AG20443 (cell line): ENCODE data around the gene MICOS13.
"Not testable (repeated sequence)": the region's sequence is repeated elsewhere in the genome, so short reads cannot be mapped to it uniquely, and the experiment has no call there.

ENCODE experiments used
- DNase-seq: peaks from one replicate; pipeline ENCODE4 v3.0.0; 2012; ENCODE audit warnings: low spot score, mixed read lengths

Gene MICOS13, protein sequence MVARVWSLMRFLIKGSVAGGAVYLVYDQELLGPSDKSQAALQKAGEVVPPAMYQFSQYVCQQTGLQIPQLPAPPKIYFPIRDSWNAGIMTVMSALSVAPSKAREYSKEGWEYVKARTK

DNA sequence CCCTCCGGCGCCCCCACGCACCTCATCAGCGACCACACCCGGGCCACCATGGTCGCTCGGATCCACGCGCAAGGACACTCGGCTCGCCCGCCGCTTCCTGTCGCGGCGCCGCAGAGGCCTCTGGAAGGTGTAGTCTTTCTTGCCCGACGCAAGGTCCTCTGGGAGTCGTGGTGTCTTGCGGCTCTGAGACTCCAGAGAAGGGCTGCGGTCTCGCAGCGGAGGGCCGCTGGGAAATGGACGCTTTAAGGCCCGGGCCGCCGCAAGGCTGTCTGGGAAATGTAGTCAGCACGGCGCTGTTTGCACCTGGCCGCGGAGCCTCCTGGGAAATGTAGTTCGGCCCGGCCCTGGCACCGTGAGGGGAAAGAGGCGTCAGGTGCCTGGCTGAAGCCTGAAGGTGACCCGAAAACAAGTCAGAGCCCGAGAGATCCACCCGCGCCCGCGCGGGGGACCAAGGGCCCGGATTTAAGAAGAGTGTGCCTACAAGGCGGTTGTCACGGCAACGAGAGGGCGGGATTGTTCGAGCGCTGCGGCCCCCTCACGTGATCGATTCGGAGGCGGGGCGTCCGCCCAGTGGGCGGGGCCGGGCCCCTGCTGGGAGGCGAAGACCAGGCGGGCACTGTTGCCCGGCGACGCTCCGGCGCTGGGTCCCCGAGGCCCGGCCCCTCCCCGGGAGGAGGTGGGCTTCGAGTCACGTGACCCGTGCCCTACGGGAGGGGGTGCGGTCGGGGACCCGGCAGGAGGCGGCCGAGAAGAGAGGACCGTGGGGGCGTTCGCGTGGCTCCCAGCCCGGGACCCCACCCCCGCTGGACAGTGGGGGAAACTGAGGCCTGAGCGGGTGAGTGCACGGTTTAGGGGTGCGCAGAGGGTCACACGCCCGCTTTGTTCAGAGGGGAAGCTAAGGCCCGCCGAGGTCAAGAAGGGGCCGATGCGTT, at the start of gene MICOS13, which contains the start of gene HSD11B1L:
TSS of gene MICOS13 (minus strand) at position 80 of the 932 bp plus-strand sequence. CDS start at position 50, 30 bp downstream.
TSS of gene HSD11B1L (plus strand) at position 591 of the 932 bp plus-strand sequence. CDS start 3,806 bp downstream, outside the sequence.
- DNase-seq: peak; percentile 97

DNA sequence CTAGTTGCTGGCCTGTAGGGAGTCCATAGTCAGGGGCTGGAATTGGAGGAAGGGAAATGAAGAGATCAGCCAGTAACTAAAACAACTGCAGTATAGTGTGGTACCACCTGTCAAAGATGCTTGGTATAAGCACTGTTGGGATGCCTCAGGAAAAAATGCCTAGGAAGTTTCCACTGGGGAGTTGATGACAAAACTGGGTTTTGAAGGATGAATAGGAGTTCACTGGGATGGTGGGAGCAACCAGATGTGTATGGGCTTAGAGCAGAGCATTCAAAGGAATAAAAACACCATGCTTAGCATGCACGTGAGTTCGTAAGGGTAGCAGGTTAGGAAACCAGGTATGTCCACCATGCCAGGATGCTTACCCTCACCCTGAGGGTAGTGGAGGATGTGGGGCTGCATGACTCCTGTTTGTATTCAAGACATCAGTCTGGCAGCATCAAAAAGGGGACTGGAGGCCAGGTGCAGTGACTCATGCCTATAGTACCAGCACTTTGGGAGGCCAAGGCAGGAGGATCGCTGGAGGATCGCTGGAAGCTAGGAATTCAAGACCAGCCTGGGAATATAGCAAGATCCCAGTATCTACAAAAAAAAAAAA, 47.2 kb upstream of the MICOS13 start:
- DNase-seq: no peak

DNA sequence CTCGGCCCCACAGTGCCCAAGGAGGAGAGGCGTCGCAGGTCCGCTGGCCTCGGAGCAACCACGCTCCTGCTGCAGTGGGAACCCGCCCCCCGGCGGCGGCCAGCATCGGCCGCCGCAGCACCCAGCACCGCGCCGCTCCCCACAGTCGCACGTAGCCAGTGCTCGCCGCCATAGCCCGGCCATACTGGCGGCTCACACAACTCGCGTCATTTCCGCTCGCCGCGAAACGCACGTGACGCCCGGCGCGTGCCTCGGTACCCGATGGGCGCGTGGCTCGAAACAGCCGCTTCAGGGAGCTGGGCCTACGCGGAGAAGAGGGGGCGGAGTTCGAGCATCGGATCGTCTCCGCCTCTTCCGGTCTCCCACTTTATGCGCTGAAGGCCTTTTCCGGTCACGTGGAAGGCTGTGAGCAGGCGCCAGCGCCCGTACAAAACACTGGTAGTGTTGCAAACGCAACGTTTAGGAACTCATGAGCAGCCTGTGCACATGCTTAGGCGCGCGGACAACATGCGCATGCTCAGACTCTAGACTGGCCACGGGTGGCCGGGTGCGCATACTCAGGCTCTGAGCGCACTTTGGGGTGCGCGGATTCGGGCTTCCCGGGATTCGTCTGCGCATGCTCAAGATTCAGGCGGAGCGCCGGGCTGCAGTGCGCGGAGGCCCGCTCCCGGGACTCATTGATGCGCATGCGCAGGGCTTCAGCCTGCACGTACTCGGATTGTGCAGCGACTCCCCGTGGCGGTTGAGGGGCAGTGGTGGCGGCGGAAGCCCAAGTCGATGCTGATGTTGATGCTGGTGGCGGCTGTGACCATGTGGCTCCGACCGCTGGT, 39.9 kb upstream of the MICOS13 start, which contains the start of the genes CATSPERD and LONP1:
TSS of gene CATSPERD (plus strand) at position 677 of the 830 bp plus-strand sequence. CDS start at position 778, 101 bp downstream.
TSS of gene LONP1 (minus strand) at position 186 of the 830 bp plus-strand sequence. CDS start at position 172, 14 bp downstream.
- peak; percentile 100 for DNase-seq

DNA sequence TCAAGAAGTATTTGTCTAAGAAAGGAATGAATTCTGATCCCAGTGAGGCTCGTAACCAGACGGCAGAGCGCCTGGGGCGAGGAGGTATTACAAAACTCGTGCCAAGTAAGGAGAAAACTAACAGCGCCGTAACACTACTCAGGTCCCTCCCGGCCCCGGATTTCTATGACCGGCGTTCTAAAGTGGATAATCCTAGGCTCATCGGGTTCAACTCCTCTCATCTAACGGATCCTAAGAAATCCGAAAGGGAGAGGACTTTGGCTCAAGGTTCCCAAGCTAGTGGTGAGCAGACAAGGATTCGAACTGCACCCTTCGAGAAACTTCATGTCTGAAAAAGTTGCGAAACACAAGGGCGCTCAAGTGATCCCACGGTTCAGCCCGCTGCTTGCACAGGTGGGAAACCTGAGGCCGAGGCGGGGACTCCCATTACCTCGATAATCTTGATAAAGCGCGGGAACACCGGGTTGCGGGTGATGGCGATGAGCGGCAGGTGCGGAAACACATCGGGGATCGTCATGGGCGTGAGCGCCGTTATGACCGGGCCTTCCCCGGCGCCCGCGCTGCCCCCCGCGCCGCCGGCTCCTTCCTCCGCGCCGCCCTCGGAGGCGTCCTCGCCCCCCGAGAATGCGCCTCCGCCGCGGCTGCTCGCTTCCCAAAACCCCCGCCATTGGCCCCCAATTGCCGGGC, 39.1 kb upstream of the MICOS13 start:
- DNase-seq: peak; percentile 16

DNA sequence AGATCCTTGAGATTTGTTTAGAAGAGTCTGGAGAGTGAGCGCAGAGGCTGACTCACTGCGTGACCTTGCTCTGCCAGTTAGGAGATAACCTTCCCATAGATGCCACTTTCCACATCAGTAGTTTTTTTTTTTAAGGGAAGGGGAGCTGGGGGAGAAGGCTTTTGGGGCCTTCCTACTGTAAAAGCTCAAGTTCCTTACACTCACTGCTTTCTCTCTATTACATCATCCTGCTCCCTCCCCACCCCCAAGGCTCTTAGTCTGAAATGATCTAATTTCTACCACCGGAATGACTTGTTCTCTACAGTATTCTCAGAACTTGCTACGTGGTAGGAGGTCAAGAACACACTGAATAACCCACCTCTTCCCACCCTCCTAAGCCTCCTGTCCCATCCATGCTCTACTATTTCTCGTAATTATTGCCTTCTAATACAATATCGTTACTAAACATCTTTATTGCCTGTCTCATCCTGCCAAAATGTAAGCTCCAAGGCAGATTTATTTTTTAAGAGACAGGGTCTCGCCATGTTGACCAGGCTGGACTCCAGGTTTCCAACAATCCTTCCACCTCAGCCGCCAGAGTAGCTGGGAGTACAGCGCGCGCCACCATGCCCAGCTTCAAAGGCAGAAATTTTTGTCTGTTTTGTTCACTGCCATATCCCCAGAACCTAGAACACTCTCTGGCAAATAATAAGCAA, 38.4 kb upstream of the MICOS13 start:
- DNase-seq: peak; percentile 66

DNA sequence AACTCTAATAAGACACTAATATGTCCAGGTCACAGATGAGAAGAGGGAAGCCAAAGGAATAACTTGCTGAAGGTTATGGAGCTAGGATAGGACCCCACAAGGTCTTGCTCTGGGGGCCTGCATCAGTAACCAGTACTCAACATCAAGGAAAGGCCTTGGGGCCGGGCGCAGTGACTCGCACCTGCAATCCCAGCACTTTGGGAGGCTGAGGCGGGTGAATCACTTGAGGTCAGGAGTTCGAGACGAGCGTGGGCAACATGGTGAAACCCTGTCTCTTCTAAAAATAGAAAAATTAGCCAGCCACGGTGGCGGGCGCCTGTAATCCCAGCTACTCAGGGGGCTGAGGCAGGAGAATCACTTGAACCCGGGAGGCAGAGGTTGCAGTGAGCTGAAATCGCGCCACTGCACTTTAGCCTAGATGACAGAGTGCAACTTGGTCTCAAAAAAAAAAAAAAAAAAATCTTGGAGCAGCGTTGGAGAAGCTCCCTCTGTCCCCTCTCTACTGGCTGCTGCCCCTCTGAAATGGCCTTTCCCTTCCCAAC, 37.8 kb upstream of the MICOS13 start:
- DNase-seq: no peak

DNA sequence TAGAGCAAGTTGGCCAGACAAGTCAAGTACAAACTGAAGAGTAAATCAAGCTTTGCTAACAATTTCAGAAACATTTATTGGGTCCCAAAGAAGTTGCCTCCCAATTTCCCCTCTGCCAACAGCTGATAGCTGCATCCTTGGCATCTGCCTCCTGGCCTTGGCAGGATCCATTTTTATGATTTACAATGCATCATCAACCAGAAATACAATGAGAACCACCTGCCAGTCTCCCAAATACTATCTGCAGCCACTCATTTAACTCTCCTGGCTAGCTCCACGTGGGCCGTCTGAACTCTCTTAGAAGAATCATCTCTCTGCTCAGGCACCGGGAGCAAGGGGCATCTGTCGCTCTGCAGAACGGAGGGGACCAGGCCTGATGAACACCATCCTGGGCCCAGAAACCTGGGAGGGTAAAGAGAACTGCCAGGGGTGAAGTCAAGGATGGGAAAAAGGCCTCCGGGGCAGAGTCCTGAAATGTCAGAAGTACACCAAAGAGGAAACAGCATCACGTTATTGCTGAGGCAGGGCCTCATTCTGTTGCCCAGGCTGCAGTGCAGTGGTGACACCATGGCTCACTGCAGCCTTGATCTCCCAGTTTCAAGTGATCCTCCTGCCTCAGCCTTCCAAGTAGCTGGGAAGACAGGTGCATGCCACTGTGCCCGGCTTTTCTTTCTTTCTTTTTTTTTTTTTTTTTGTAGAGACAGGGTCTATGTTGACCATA, 37.1 kb upstream of the MICOS13 start:
- no peak for DNase-seq

DNA sequence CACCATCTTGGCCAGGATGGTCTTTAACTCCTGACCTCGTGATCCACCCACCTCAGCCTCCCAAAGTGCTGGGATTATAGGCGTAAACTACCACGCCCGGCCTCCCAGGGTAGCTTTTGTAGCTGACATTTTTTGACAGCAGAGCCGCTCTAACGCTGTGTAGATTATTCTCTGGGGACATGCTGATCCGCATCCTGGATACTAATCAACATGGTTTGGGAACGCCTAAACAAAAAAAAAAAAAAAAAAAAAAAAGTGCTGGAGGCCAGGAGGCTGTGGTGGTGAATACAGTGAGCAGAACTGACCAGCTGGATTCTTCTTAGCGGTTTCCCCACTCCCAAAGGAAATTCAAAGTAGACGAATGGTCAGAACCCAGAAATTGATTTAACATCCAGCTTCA, 34.5 kb upstream of the MICOS13 start:
- no peak for DNase-seq

DNA sequence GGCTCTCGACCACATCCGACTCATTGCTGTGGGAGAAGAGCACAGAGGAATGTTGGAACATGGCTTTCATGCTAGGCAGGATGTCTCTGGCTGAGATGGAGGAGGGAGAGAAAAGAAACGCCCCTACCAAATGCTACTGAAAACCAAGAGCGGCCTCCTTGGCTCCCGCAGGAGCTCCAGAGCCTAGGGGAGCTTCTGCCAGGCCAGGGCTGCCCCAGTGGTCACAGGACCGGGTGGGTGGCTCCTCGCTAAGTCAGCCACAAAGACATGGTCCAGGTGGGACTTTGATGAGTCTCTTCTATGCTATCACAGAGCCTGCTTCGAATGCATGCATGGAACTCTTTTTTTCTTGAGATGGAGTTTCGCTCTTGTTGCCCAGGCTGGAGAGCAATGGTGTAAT, 32.9 kb upstream of the MICOS13 start:
- no peak for DNase-seq

DNA sequence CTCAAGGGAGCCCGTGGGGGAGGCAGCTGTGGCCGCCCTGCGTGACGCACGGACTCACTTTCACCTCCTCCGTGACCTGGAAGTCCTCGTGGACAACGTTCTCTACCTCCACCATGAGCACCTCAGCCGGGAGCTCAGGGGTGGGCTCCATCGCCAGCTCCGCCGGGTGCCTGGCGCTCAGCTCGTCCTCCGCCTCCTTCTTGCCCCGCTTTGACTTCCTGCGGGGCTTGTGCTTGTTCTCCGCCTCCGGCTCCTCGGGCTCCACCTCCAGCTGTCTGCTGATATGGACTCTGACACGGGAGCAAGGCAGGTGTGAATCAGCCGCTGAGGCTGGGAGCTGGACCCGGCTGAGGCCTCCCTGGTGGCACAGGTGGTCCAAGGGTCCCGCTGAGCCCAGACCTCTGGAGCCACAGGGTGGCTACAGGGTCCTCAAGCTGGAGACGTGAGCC, 31.4 kb upstream of the MICOS13 start:
- no peak for DNase-seq

DNA sequence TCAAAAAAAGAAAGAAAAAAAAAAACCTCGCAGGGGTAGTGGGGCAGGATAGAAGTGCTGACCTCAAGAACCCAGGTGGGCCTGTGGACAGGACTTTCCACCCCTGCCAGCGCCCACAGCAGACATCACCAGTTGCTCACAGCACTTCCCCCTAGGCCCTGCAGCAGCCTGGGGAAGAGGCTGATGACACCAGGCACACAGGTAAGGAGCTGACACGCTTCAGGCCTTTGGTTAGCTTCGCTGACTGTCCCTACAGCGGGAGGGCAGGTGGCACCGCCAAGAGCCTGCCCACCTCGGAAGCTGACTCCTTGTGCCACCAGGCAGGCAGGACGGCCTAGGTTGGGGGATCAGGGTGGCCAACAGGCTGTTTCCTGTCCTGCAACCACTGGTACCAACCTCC, 30.7 kb upstream of the MICOS13 start:
- DNase-seq: no peak

DNA sequence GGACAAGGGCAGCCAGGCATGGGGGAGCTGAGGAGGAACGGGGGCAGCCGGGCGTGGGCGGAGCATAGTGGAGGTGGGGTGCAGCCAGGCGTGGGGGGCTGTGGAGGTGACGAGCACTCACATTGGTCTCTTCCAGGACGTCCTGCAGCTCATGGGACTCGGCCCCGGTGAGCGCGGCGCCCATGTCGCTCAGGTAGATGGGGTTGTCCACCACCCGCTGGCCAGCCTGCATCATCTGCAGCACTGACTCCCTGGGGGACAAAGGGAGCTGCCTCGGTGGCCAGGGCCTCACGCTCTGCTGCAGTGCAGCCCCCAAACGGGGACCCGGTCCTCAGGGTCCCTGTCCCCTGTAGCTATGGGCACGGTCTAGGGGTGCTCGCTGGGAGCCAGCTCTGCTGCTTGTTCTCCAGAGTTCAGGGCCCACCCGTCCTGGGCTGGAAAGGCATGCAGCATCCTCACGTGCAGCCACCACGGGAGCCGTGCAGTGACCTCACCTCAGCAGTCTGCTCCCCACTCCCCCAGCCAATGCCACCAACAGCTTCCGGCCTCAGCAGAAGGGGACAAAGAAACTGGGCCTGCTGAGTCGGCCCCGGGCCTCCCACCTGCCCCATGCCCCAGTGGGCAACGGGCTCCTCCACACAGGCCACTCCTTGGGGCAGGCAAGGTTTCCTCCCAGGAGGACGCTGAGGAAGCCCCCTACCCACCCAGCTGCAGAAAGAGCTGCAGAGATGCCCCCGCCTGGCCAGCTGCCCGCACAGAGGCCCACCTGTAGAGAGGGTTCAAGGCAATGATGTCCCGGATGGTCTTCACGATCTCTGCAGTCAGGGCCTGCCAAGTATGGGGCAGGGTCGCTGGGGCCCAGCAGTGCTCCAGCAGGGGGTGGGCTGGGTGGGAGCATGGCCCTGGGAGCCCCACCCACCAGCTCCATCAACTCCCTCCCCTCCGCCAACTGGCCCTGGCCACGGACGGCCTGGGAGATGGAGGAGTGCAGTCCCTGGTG, 27.6 kb upstream of the MICOS13 start:
- no peak for DNase-seq

DNA sequence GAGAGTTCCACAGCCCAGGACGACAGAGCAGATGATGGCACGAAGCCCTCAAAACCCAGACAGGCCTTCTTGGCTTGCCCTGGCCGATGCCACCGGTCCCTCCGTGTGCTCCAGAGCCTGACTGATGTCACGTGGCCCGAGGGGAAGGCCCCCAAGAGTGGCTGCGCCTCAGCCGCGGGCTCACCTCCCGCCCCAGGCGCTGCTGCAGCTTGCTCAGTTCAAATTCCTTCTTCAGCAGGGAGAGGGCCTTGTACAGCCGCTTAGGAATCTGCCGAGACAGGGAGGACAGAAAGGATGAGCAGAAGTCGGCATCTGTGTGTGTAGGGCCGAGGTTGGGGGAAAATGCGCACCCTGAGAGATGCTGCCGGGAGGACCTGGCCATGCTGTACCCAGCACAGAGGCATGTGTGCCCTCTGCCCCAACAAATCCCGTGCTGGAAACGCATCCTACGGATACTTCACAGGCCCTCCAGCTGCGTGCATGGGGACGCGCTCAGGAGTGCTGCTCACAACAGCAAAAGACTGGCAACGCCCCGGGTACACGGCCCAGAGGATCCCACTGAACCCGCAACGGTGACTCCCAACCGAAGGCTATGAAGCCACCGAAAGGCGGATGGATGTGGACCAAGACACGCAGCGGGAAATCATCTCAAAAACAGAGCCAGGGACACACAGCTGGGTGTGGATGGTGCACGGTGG, 26.7 kb upstream of the MICOS13 start:
- no peak for DNase-seq

DNA sequence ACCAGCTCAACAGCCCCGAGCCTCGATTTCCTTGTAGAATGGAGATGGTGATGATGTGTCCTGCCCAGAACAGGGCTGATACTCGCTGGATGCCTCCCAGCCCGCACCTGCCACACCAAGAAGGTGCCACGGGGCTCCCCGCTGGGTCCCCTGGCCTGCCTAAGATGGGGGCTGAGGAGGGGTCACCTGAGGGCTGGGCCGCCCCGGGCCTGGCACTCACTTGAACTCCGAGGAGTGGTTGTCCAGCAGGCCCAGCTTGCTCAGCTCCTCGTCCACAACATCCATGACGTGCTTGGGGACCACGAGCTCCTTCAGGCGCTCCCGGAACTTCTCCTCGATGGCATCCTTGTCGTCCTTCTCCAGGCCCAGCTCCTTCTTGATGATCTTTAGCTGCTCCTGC, 25.2 kb upstream of the MICOS13 start:
- DNase-seq: no peak

DNA sequence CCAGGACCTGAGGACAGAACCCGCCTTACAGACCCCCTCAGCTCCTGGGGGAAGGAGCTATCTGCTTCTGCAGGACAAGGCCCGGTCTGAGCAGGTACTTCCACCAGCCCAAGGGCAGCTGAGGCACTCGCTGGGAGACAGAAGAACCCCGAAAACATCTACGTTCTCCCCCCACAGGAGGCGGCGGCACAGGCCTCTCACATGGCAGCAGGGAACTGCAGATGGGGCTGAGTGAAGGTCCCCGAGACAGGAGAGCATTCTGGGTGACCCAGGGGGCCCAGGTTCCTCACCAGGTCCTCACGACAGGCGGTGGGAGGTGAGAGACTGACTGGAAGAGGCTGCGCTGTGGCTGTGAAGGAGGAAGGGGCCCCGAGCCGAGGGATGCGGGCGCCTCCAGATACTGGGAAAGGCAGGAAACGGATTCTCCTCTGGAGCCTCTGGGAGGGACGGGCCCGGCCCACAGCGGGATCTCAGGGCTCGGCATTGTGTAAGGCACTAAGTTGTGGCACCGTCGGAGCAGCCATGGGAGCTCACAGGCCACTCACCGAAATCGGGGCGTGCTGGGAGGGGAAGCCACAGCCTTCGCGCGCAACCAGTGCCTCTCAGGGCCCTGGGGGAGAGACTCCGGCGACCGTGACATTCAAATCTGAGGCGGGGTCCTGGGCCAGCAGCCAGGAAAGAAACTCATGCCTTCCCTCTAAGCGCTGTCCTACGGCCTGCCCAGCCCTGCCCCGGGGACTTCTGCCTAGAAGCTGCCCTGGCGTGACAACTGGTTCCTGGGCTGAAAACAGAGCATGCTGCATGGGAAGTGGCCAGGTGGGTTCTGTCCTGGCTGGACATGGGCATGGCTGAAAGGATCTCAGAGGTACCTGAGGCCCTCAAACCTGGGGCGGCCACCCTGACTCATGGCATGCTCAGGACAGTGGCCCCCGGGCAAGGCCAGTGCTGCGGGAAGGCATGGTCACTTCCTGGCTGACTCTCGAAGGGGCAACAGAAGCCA, 23.8 kb upstream of the MICOS13 start:
- DNase-seq: no peak

DNA sequence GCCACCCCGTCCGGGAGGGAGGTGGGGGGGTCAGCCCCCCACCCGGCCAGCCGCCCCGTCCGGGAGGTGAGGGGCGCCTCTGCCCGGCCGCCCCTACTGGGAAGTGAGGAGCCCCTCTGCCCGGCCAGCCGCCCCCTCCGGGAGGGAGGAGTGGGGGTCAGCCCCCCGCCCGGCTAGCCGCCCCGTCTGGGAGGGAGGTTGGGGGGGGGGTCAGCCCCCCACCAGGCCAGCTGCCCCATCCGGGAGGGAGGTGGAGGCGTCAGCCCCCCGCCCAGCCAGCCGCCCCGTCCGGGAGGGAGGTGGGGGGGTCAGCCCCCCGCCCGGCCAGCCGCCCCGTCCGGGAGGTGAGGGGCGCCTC, 21.7 kb upstream of the MICOS13 start:
- DNase-seq: not testable (repeated sequence)
